ENCODE data around the gene GLIS1.

Gene GLIS1

DNA sequence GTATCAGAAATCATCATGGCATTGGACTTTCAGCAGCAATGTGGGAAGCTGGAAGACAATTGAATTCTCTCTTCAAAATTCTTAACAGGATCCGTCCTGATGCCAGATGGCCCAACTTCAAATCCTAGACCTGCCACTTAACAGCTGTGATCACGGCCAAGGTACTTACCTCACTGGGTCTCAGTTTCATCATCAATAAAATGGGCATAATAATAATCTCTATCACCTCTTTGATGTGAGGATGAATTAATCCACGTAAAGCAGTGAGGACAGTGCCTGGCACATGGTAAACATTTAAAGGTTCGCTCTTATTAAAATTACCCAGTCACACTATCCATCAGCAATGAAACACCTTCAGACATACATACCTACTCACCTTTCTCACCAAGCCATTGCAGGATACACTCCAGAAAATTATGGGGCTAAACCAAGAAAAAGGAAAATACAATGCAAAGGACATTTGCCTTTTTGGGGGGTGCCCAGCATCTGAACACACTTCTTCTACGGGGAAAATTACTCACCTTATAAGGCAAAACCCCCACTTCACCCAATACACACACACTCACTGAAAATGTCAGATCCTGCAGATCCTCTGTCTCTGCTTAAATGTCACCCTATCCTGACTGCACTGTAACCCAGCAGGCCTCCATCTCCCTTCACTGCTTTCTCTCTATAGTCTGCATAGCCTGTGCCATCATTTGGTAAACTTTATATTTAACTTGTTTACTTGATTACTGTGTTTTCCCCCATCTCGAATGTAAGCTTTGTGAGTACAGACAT lies 21.7 kb downstream of the GLIS1 start:
- DNase-seq, result no peak

DNA sequence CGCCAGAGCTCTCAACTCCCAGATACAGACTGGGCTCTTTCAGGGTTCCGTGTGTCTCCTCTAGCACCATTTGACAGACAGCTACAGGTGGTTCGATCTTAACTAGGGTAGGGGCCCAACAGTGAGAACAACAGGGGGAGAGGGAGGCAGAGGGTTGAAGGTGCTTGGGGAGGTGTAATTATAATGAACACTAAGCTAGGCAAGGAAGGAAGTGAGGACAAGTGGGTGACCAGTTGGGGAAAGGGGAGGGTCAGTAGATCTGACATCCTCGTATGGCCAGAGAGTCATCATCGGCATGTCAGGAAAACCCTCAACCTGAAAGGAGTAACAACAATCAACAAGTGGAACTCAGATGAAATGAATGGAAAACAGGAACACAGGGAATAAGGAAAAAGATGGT lies 22.8 kb downstream of the GLIS1 start:
- no peak for DNase-seq

DNA sequence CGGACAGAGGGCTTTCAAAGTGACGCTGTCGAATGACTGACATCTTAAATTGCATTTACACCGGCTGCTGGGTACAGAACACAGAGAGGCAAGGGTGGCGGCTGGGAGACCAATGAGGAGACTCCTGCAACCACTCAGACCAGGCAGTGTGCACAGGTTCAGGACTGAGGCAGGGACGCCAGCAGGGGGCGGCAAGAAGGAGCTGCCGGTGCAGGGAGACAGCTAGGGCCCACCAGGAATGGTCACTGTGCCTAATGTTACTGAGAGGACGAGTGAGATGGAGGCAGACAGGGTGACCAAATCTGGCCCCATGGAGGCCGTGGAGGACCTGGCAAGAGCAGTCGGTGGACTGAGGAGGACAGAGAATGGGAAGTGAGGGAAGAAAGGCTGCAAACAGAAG lies 23.5 kb downstream of the GLIS1 start:
- no peak for DNase-seq

DNA sequence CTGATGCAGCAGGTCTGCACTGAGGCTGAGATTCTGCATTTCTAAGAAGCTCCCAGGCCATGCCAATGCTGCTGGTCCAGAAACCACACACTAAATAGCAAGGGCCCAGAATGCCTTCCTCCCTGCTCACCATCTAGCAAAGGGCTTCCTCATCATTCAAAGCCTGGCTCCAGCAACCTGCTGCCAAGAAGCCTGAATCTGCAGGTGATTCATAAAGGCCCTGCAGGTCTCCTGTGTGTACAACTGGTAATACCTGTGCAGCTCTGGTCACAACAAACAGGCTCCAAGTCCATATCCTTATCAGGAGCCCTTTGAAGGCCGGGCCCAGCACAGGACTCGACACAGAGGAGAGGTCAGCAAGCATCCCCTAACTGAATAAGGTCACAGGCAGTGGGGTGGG lies 26.7 kb downstream of the GLIS1 start:
- no peak for DNase-seq

DNA sequence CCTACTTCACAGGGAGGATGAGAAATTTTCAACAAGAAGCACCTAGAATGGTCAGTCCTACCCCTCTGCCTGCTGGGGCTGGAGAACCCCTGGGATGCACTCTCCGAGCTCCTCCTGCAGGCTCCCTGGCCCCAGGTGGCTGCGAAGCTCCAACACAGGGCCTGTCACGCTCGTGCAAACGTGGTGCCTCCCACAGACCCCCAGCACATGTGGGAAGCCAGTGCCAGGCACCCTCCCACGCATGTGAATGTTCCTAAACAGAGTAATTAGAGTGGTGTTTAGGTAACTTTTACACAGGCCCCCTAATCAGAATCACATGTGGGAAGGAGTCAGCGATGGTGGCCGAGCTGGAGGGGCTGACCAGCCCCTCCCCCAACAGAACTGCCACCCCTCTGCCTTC lies 28.4 kb downstream of the GLIS1 start:
- DNase-seq, result no peak

DNA sequence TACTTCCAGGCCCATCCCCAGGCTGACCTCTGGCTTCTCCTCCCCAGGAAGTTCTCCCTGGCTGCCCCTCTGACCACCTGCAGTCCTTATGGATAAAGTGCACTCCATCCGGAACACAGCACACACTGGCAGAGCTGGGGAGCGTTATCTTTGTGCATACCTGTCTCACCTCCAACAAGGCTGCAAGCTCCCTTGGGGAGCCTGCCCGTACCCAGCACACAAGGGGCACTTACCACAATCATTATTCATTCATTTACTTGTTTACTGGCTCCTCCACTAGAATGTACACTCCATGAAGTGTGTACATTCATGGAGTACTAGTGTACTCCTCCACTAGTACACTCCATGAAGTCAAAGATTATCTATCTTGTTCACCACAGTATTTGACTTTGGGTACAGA lies 30.3 kb downstream of the GLIS1 start:
- no peak for DNase-seq

DNA sequence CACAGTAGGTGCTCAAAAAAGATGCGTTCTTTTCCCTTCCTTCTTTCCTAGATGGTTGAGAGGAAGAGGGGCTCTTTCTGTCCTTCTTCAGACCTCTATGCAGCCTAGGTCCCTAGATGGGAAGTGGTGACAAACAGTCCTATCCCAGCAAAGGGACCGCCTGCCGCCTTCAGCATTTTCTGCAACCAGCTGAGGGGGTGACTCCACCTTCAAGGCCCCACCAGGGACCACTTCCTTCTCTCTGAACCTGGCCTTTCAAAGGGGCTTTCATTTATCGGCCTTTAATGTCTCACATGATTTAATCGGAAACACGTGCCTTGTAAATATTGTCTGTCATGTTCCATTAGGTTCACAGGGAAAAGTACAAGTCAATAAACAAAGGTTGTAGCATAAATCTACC lies 32.6 kb downstream of the GLIS1 start:
- DNase-seq, result no peak

DNA sequence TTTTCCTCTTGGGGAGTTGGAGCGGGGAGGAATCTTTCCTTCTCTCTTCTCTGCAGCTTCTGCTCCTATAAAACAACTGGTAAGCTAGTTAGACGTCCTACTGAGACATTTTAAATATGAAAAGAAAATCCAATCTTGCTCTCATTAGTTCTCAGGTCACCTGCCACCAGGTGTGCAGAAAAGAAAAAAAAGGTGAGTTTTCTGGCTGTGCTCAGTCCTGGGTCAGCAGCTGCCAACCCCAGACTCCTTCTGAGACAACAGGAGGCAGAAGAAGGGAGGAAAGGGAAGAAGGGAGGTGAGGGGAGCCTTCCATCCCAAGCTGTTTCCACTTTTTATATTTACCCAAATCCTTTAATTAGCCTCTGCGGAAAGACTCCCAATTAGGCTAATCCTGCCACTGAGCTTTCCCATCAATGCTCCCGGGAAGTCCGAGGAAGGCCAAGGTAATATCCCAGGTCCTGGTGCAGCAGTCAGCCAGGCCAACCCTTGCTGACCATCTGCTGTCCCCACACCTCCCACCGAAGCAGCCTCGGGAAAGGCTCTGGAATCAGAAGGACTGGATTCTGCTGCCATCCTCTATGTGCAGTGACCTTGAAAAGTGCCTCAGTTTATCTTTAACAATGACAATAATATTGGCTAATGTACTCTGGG lies 33.4 kb downstream of the GLIS1 start:
- DNase-seq, result no peak

DNA sequence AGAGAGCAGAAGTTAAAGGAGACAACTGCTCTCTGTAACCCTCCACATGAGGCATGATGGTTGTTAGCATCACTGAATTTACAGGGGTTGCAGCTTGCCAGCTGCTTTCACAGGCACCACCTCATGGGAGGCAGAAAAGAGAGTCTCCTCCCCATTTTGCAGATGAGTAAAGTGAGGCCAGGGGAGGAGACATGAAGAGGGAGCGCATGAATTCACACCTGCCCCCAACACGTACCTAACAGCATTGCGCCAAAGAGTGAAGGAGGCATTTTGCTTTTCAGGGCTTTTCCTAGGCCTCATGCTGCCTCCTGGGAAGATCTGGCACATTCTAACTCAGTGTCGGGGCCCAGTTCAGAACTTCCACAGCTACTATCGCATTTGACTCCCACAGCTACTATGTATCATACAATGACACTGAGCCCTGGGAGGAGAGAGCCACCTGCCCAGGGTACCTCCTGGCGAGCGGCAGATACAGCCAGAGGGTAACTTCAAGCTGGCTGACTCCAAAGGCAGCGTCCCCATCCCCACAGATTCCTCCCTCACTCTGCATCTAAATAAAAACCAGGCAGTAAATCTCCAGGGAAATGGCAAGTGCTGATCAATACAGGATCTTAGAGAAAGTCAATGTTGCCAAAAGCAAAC lies 34.0 kb downstream of the GLIS1 start:
- no peak for DNase-seq

DNA sequence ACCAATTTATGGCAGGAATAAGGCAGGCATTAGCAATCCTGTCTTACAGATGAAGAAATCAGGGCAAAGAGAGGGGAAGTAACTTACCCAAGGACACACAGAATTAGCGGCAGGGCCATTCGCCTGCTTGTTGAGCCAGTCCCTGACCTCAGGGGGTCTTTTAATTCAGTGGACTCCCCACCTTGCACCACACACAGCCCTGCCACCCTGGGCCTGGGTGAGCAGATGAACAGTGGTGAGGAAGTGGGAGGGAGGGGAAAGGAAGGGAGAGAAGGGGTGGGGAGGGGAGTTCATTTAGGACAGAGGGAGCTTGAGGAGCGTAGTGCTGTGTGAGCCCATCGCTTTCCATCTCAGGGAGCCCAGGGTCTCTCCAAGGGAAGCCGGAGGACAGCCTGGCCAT lies 34.7 kb downstream of the GLIS1 start:
- no peak for DNase-seq

DNA sequence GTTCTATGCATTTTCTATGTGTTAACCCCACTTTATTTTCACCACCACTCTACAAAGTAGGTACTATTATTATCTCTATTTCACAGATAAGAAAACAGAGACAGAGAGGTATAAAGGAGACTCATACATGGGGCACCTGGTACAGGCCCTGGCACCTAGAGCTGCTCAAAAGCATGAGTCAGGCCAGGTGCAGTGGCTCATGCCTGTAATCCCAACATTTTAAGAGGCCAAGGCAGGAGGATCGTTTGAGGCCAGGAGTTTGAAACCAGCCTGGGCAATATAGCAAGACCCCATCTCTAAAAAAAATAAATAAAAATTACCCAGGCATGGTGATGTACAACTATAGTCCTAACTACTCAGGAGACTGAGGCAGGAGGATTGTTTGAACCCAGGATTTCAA lies 35.8 kb downstream of the GLIS1 start:
- DNase-seq, result no peak

DNA sequence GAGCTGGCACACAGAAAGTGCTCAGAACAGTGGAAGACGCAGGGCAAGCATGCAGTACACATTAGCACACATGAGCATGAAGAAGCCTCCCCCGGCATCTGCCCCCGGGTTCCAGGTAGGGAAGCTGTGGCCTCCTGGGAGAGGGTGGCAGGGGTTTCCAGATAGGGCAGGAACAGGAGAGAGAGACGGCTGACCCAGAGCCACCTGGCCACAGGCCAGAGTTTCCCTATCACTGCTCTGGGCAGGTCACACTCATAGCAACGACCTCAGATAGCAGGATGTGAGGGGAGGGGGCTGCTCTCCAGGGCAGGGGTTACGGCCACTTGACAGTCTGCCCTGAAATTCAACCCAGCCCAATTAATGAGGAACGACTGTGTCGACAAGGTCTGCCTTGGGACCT lies 36.6 kb downstream of the GLIS1 start:
- no peak for DNase-seq

DNA sequence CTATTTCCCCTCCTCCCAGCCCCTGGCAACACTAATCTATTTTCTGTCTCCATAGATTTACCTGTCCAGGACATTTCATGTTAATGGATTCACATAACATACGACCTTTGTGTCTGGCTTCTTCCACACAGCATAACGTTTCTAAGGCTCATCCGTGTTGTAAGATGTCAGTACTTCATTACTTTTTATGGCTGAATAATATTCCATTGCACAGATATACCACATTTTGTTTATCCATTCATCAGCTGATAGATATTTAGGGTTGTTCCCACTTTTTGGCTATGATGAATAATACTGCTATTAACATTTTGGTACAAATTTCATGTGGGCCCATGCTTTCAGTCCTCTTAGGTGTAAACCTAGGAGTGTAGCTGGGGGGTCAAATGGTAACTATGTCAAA lies 38.2 kb downstream of the GLIS1 start:
- no peak for DNase-seq

DNA sequence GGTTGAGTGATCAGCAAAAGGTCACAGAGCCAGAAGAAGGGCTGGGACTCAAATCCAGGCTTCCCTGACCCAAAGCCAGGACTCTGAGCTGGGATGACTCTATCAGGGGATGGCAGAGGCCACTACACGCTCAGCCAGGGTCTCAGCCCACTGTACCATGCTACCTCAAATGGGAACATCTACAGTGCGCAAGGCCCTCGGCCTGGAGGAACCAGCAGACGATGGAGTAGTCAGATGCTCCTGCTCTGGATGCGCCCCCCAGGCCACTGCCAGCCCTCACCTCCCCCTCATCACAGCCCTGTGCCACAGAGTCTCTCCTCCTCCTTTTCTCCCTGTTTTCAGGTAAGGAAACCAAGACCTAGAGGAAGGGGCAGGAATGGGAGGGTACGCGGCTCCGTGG lies 39.0 kb downstream of the GLIS1 start:
- DNase-seq, result no peak

DNA sequence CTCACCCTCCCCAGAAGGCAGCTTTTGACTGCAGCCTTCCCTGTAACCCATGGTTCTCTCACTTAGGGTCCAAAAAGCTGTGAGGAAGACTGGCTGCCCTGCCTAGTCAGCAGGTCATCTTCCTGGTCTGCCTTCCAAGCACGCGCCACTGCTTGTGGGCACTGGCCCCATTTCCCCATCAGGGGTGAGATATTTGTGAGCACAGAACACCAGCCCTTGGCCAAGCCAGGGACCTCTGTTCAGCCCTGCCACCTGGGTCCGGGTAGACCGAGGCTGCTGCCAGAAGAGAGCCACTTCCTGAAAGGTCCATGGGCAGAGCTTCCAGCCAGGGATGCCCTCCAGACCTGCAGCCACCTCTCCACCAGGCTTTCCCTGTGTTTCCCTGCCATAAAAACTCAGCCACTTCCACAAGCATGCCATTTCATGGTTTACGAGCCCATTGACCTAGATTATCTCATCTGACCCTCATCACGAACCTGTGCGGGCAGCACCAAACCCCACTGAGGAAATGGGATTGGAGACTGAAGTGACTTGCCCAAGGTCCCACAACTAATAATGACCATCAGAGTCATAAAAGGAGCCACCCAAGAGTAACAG lies 40.5 kb downstream of the GLIS1 start:
- no peak for DNase-seq

DNA sequence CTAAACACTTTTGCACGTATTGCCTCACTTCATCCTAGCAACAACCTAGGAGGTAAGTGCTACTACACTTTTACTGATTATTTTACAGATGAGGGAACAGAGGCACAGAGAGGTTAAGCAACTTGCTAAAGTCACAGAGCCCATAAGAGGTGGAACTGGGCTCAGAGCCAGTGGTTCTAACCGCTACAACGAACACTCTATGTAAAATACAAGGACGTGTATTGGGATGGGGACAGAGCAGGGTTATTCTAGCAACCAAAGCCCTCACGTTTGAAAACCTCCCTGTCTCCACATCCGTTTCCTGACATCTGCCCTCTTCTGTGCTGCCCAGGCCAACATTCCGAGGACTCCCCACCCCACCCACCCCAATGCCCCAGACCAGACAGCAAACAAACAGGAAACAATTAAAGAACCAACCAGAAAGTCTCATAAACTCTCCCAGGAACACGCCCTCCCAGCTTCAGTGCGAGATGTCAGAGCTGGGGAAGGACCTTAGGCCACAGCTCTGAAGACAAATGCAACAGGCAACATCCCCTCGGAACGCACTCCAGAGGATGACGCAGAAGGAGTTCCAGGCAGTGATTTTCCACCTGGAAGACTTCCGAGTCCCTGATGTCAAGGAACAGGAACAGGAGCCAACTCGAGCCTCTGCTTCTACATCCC lies 41.1 kb downstream of the GLIS1 start:
- no peak for DNase-seq

DNA sequence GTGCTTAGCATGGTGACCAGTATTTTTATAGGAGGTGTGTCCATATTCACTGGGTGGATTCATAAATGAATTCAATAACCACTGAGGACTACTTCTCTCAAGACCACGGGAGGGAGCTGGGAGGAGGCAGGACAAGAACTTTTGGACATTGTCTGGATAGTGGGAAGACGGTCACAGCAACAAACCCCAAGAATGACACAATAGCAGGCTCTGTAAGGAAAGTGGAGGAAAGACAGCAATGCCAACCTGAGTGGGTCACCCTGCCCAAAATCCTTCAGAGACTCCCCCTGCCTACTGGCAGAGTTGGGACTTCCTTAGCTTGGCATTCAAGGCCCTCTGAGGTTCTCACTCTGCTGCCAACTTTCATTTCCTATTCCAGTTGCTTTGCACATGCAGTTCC lies 42.0 kb downstream of the GLIS1 start:
- no peak for DNase-seq

DNA sequence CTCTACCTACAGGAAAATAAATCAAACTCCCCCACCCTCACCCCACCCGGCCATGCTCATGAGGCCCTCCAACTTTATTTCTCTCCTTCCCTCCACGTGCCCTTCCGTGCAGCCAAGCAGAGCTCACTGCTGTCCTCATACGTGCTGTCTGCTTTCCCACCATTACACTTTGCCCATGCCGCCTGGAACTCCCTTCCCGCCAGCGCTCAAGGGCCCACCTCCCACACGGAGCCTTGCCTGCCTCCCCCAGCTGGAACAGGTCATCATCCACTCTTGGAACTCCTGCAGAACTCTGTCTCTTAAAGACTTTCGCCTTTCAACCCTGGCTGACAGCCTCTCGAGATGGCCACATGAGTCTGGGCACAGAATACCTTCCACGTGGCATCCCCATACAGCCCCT lies 42.4 kb downstream of the GLIS1 start:
- DNase-seq, result no peak

DNA sequence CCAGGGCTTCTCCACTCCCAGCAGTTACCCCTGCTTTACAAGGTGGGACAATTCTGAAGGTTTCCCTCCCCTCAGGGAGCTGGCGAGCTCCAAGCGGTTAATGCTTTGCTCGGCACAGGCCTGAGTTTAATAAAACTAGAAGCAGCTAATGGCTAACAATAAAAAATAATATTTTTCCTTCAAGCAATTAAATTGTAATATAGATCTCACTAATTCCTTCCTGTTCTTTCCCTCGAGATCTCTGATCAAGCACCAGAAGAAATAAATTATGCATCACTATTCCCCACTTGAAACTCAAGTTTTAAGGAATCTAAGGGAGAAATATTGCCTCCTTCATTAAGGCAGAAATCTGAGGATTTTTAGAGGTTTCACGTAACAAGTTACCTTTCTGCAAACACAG lies 42.9 kb downstream of the GLIS1 start:
- DNase-seq, result no peak

DNA sequence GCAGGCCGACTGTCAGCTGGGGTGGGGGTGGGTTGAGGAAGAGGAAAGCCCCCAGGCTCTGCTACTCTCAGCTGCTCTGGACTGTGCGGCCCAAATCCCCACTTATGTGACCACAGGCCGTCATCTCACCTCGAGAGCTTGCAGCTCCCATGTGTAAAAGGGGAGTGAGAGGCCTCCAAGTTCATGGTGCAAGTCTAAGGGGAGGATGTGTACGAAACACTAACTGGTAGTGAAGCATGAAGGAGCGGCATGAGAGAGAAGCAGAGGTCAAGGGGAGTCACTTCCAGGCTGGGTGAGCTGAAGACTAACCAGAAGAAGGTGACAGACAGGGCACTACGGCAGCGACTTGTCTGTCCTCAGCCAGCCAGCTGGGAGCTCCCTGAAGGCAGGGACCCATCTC lies 43.8 kb downstream of the GLIS1 start:
- no peak for DNase-seq

DNA sequence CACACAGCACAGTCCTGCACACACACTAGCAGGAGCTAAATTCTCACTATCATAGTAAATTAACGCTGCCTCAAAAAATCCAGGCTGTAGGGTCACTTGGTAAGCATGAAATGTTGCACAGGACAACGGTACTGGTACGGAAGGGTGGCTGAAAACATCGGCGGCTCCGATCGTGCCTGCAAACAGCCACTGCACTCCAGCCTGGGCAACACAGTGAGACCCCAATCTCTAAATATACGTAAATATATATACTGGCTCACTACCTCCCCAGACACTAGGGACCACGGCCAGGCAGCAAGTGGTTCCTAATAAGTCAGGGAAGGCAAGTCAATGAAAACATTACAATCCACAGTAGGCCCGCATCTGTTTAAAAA lies 44.3 kb downstream of the GLIS1 start:
- no peak for DNase-seq

DNA sequence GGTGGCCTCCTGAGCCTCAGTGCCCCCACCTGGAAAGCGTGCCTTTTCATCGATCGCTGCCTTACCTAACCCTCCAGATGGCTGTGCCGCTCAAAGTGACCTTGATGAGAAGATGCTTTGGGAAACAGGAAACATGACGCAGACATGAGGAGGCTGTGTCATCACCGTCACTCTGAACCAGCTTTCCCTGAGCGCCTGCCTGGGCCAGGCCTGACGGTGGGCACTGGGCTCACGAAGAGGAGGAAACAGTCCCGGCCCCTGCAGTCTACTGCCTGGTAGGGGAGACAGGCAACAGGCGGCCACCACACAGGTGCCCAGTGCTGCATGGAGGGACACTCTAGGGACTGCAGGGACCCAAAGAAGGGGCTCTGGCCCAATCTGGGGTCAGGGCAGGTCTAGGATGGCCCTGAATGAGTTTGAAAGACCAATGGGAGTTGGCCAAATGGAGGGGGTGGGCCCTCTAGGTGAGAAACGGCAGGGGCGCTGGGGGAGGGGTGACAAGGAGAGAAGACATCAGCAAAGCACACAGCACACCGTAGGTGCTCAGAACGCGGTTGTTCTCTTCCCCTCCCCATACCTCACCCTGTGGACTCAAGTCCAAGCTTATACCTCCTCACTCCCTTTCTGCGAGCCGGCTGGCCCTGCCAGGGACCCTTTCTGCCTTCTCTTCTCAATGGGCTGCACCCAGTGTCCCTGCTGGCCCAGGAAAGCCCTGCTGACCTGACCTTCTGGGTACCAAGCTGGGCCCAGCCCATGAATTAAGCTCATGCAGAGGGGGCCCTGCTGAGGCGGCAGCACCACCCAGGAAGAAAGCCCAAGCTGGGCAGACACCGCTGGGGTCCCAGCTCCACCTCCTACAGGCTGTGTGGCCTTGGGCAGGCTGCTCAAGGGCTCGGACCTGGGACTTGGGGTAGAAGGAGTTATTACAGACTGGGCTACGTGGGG lies 44.9 kb downstream of the GLIS1 start:
- DNase-seq, result no peak

All from CD4-positive, alpha-beta T cell treated with Interleukin-17A for 1 hour (primary cell).